PC-3 (cell line): ENCODE measurements around the gene PLD4. TPM values are rescaled to one million over a fixed set of nuclear protein-coding genes. Genes with fewer than 3 reads are reported as not detected.

ENCODE experiments used
- ATAC-seq: fragments of 200-7000 bp; cut with Tn5 transposase; 2 replicates; pipeline ENCODE4 v1.9.1; 2020; ENCODE audit warnings: mild to moderate bottlenecking, moderate library complexity
- BruUV-seq: library from RNA; stranded (reverse); fragments of 400-500 nt; replicated peaks from 2 replicates; lab custom pipeline; 2021; lab: Mats Ljungman, UMichigan
- CTCF ChIA-PET: fragments of 300-600 bp; sonication (Branson Sonifier 250); formaldehyde crosslinking; loops from one replicate; lab custom pipeline; 2022; ENCODE audit warnings: antibody characterized with exemption; lab: Charles Lee
- POLR2A ChIA-PET: fragments of 300-600 bp; sonication (Branson Sonifier 250); formaldehyde crosslinking; loops from one replicate; lab custom pipeline; 2022; ENCODE audit warnings: antibody characterized with exemption; ENCODE audit not compliant: unreplicated experiment; lab: Charles Lee
- DNase-seq: peaks from one replicate; pipeline ENCODE4 v3.0.0-alpha.2; 2015
- H2AFZ ChIP-seq: fragments of 300-600 bp; sonication (generic); 2 replicates; pipeline ENCODE4 v1.6.0; 2016; ENCODE audit warnings: antibody characterized with exemption, low read length
- H3F3A ChIP-seq: fragments of 300-600 bp; sonication (generic); one replicate; pipeline ENCODE4 v1.6.0; 2017; ENCODE audit warnings: antibody characterized with exemption, low read length, control low read depth, mild to moderate bottlenecking; ENCODE audit not compliant: unreplicated experiment
- H3K27ac ChIP-seq: fragments of 300-600 bp; sonication (generic); 2 replicates; pipeline ENCODE4 v1.5.1; 2016; ENCODE audit warnings: mild to moderate bottlenecking, low read length
- H3K27me3 ChIP-seq: fragments of 300-600 bp; sonication (generic); 2 replicates; pipeline ENCODE4 v1.6.1; 2016; ENCODE audit warnings: low read length, mixed read lengths
- H3K36me3 ChIP-seq: fragments of 300-600 bp; sonication (generic); 2 replicates; pipeline ENCODE4 v1.6.1; 2016; ENCODE audit warnings: low read depth, mixed run types, low read length, mixed read lengths
- H3K4me1 ChIP-seq: fragments of 300-600 bp; sonication (generic); 2 replicates; pipeline ENCODE4 v1.5.1; 2016; ENCODE audit warnings: low read length; ENCODE audit not compliant: insufficient read depth
- H3K4me2 ChIP-seq: fragments of 300-600 bp; sonication (generic); 2 replicates; pipeline ENCODE4 v1.6.0; 2016; ENCODE audit warnings: low read length
- H3K4me3 ChIP-seq: fragments of 300-600 bp; sonication (generic); 2 replicates; pipeline ENCODE4 v1.5.1; 2016; ENCODE audit warnings: mild to moderate bottlenecking, low read length, mixed read lengths
- H3K79me2 ChIP-seq: fragments of 300-600 bp; sonication (generic); 2 replicates; pipeline ENCODE4 v1.6.1; 2017; ENCODE audit warnings: low read length, mixed read lengths
- H3K9ac ChIP-seq: fragments of 300-600 bp; sonication (generic); 2 replicates; pipeline ENCODE4 v1.6.0; 2016; ENCODE audit warnings: mild to moderate bottlenecking, low read length
- H3K9me2 ChIP-seq: fragments of 300-600 bp; sonication (generic); replicated peaks from 2 replicates; pipeline ENCODE4 v1.6.1; 2016; ENCODE audit warnings: mixed run types, low read length, mixed read lengths
- H3K9me3 ChIP-seq: fragments of 300-600 bp; sonication (generic); 2 replicates; pipeline ENCODE4 v1.6.1; 2016; ENCODE audit warnings: low read length, mixed read lengths
- H4K20me1 ChIP-seq: fragments of 300-600 bp; sonication (generic); 2 replicates; pipeline ENCODE4 v1.6.1; 2016; ENCODE audit warnings: low read length, mixed read lengths
- EZH2 ChIP-seq: fragments of 300-600 bp; sonication (generic); IDR thresholded peaks from one replicate; pipeline ENCODE4 v1.6.1; 2017; ENCODE audit warnings: antibody characterized with exemption, mild to moderate bottlenecking, low read length; ENCODE audit not compliant: unreplicated experiment
- EZH2phosphoT487 ChIP-seq: fragments of 300-600 bp; sonication (generic); IDR thresholded peaks from 2 replicates; pipeline ENCODE4 v1.6.1; 2018; ENCODE audit warnings: mild to moderate bottlenecking, antibody characterized with exemption, low read length, borderline replicate concordance
- intact Hi-C: fragments of 100-400 bp; cut with micrococcal nuclease; formaldehyde crosslinking; loops from 2 replicates; pipeline ENCODE4 v1.9.0; 2023
- total RNA-seq: library from RNA; depleted of rRNA; stranded (reverse); fragments of >200 nt; gene quantifications from 2 replicates; pipeline ENCODE4 v1.2.3, GENCODE V29; 2014
- TF ChIP-seq, protein P1 (sequence below): fragments of 300-600 bp; sonication (generic); conservative IDR thresholded peaks from 2 replicates; pipeline ENCODE4 v1.5.1; 2017; ENCODE audit warnings: antibody characterized with exemption, low read depth, mild to moderate bottlenecking, low read length

Gene PLD4
- total RNA-seq, 1 experiment from 2014 or later: 0.04 TPM

DNA sequence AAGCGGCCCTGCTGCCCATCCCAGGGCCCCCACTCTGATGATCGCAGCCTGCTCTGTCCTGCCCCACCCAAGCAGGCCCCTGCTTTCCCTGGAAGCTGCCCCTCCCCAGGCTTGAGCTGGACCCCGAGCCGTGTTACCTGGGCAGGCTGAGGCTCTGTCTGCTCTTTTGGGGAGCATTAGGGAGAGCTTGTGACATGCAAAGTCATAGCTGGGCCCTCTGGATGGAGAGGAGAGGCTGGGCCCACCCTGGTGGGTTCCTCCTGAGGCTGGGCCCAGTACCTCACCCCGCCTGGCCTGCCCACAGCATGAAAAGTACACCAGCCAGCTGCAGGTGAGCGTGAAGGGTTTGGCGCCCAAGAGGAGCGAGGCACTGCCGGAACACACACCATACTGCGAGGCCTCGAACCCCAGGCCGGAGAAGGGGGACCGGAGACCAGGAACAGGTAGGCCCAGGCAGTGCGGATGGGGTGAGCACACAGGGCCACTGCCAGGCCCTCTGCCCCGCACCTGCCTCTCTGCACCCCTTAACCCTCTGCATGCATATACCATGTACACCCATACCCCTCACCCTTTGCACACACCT is 44.6 kb upstream of the PLD4 start:
- H3K36me3 ChIP-seq: 0 out of 2 replicates have a peak, but pooled peaks cover 2% of the 10 kb centered on the region
- DNase-seq (no peak), ATAC-seq (no peak)
- H3K4me1 ChIP-seq: peaks cover 3% of the 10 kb centered on the region; the same call in 1 of the 2 replicates
- H3K4me2 ChIP-seq: no peak overlapping the region
- ChIA-PET POLR2A (no interaction called here), CTCF (no interaction called here)
- H3K9me3 ChIP-seq: no peaks in the 10 kb centered on the region
- intact Hi-C loops: no loop called here
- H3K79me2 ChIP-seq: peaks cover 18% of the 10 kb centered on the region
- H3K27ac ChIP-seq: no peak overlapping the region
- H3K9me2 ChIP-seq: no peaks in the 10 kb centered on the region
- no peaks in the 10 kb centered on the region for H3K27me3 ChIP-seq
- H4K20me1 ChIP-seq: peaks cover 18% of the 10 kb centered on the region
- H2AFZ ChIP-seq: no peak overlapping the region
- no peaks in the 10 kb centered on the region for H3F3A ChIP-seq
- H3K9ac ChIP-seq: no peak overlapping the region
- H3K4me3 ChIP-seq: no peak overlapping the region
- no TSS peak for BruUV-seq
- TF ChIP-seq EZH2 (no peak), EZH2phosphoT487 (no peak)
- TF ChIP-seq, protein P1, sequence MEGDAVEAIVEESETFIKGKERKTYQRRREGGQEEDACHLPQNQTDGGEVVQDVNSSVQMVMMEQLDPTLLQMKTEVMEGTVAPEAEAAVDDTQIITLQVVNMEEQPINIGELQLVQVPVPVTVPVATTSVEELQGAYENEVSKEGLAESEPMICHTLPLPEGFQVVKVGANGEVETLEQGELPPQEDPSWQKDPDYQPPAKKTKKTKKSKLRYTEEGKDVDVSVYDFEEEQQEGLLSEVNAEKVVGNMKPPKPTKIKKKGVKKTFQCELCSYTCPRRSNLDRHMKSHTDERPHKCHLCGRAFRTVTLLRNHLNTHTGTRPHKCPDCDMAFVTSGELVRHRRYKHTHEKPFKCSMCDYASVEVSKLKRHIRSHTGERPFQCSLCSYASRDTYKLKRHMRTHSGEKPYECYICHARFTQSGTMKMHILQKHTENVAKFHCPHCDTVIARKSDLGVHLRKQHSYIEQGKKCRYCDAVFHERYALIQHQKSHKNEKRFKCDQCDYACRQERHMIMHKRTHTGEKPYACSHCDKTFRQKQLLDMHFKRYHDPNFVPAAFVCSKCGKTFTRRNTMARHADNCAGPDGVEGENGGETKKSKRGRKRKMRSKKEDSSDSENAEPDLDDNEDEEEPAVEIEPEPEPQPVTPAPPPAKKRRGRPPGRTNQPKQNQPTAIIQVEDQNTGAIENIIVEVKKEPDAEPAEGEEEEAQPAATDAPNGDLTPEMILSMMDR: no peak

DNA sequence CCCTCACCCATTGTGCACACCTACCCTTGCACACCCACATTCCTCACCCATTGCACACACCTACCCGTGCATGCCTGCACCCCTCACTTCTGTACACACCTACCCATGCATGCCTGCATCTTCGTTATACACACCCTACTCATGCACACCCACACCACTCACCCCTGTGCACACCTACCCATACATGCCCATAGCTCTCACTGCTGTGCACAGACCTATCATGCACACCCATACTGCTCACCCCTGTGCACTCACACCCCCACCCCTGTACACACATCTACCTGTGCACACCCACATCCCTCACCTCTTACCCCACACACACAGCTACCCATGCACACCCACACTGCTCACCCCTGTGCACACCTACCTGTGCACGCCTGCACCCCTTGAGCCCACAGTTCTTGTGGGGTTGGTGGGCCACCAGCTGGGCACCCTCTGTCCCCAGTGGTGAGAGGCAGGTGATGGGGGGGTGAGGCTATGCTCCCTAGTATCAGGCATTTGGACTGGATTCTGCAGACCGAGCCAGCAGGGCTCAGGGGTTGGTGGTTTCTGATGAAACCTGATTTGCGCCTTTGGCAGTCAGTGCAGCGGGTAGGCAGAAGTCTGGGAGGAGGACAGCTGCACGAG is 44.0 kb upstream of the PLD4 start:
- CTCF ChIA-PET: no interaction called here
- intact Hi-C loops: no loop called here
- POLR2A ChIA-PET: no interaction called here
- Histone ChIP-seq H3K9me3 (no peaks in the 10 kb centered on the region), H3K9ac (no peak overlapping the region), H3K27me3 (no peaks in the 10 kb centered on the region), H3K36me3 (0 out of 2 replicates have a peak, but pooled peaks cover 2% of the 10 kb centered on the region), H3K4me3 (no peak overlapping the region), H3K27ac (no peak overlapping the region), H2AFZ (no peak overlapping the region), H3F3A (no peaks in the 10 kb centered on the region), H3K4me2 (no peak overlapping the region), H3K9me2 (no peaks in the 10 kb centered on the region), H3K79me2 (peaks cover 11% of the 10 kb centered on the region; the same call in 1 of the 2 replicates), H4K20me1 (peaks cover 12% of the 10 kb centered on the region), H3K4me1 (peaks cover 3% of the 10 kb centered on the region; the same call in 1 of the 2 replicates)
- ATAC-seq (no peak), DNase-seq (no peak)
- no TSS peak for BruUV-seq
- TF ChIP-seq, protein P1: no peak
- no peak for TF ChIP-seq EZH2phosphoT487
- no peak for TF ChIP-seq EZH2
